ENCODE data around the gene MTX1.
A peak's percentile ranks its signal among the peaks of the same experiment; 100 is the strongest.

Gene MTX1

DNA sequence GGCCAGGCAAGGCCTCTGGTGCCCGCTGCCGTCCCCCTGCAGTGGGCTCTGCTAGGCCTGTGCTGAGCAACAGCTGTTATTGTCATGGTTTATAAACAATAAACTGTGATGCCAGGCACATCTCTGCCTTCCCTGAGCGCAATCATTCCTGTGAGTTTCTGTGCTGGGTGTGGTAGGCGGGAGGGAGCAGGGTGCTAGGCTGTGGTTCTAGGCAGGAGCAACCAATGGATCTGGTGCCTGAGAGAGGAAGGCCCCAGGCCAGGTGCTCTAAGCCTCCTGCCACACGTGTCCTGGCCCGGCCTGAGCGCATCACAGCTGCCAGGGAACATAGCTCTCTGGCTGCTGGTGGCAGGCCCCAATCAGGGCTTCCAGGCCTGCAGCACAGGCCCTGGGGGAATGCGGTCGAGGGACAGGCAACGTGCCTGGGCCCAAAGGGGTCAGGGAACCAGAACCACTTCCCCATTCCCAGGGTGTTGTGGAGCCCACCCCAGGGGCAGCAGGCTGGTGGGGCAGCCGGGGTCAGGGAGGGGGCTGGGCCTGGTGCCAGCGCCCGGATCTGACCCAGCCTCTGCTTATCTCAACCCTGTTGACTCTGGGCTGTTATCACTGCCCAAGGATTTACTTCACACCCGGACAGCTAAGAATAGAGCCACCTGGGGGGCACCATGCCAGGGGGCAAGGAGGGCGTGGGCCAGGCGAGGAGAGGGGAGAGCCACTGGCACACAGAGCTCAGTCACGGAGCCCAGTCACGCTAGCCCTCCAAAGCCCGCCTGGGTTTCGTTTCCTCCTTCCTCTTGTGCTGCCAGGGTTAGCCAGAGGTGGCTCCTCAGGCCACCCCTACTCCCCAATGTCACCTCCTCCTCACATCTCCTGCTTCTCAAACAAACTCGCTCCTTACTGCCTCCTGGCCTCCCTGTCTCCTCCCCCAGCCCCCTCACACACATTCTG lies 23.4 kb upstream of the MTX1 start:
- TF ChIP-seq CTCF (IDR thresholded peaks at IDR 0.05; ENCODE audit: low read depth, low read length, poor library complexity, severe bottlenecking) (peak; percentile 49), EZH2phosphoT487 (IDR thresholded peaks at IDR 0.05; ENCODE audit: borderline replicate concordance, low read length) (no peak)
- peak overlapping the region; percentile 60 for H3K4me2 ChIP-seq (ENCODE audit: low read length)
- H3K36me3 ChIP-seq (ENCODE audit: control insufficient read depth, low read length) = no peaks in the 10 kb centered on the region
- H3K27me3 ChIP-seq (ENCODE audit: control insufficient read depth, low read length) = no peaks in the 10 kb centered on the region
- H3K9me3 ChIP-seq (ENCODE audit: control insufficient read depth, insufficient read depth, low read length) = no peaks in the 10 kb centered on the region
- peaks cover 24% of the 10 kb centered on the region for H3K4me1 ChIP-seq (ENCODE audit: control insufficient read depth, low read length)
- H4K20me1 ChIP-seq (ENCODE audit: control insufficient read depth, insufficient read depth, low read depth, low read length) = no peaks in the 10 kb centered on the region
- H3K4me3 ChIP-seq (ENCODE audit: low read length) = peak overlapping the region; percentile 52
- no peaks in the 10 kb centered on the region for H3K79me2 ChIP-seq (ENCODE audit: control insufficient read depth, low read length)
- 0 out of 2 replicates have a peak overlapping the region, but pooled peaks have one; percentile 27 for H3K27ac ChIP-seq (ENCODE audit: low read depth, low read length)
- H3K9me2 ChIP-seq (replicated peaks; ENCODE audit: control insufficient read depth, low read length) = no peaks in the 10 kb centered on the region
- H3F3A ChIP-seq (ENCODE audit: control insufficient read depth, insufficient read depth) = no peaks in the 10 kb centered on the region

DNA sequence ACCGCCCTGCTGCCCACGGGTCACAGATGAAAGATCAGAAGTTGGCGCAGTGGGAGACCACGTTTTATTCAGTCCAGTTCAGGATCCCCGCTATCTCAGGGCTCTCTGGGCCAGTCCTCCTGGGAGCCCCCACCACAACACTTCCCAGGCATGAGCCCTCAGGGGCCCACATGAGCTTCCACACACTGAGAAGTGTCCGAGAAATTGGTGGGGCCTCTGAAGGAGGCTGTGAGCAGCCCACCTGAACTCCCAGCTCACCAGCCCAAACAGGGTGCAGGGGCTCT lies 22.8 kb upstream of the MTX1 start:
- H3K4me2 ChIP-seq (ENCODE audit: low read length) = peak overlapping the region; percentile 60
- H3K79me2 ChIP-seq (ENCODE audit: control insufficient read depth, low read length) = no peaks in the 10 kb centered on the region
- H3K36me3 ChIP-seq (ENCODE audit: control insufficient read depth, low read length) = no peaks in the 10 kb centered on the region
- peak overlapping the region; percentile 52; the same call in 1 of the 2 replicates for H3K4me3 ChIP-seq (ENCODE audit: low read length)
- H3K27ac ChIP-seq (ENCODE audit: low read depth, low read length) = 0 out of 2 replicates have a peak overlapping the region, but pooled peaks have one; percentile 27
- H3K9me2 ChIP-seq (replicated peaks; ENCODE audit: control insufficient read depth, low read length) = no peaks in the 10 kb centered on the region
- no peaks in the 10 kb centered on the region for H3F3A ChIP-seq (ENCODE audit: control insufficient read depth, insufficient read depth)
- no peaks in the 10 kb centered on the region for H3K9me3 ChIP-seq (ENCODE audit: control insufficient read depth, insufficient read depth, low read length)
- H3K27me3 ChIP-seq (ENCODE audit: control insufficient read depth, low read length) = no peaks in the 10 kb centered on the region
- H4K20me1 ChIP-seq (ENCODE audit: control insufficient read depth, insufficient read depth, low read depth, low read length) = no peaks in the 10 kb centered on the region
- TF ChIP-seq CTCF (IDR thresholded peaks at IDR 0.05; ENCODE audit: low read depth, low read length, poor library complexity, severe bottlenecking) (no peak), EZH2phosphoT487 (IDR thresholded peaks at IDR 0.05; ENCODE audit: borderline replicate concordance, low read length) (no peak)
- peaks cover 24% of the 10 kb centered on the region for H3K4me1 ChIP-seq (ENCODE audit: control insufficient read depth, low read length)

GRCh38 chr1:155186067-155186793 lies 22.3 kb upstream of the MTX1 start:
- Histone ChIP-seq H3K9me3 (ENCODE audit: control insufficient read depth, insufficient read depth, low read length) (no peaks in the 10 kb centered on the region), H3K9me2 (replicated peaks; ENCODE audit: control insufficient read depth, low read length) (no peaks in the 10 kb centered on the region), H3K4me3 (ENCODE audit: low read length) (no peak overlapping the region), H4K20me1 (ENCODE audit: control insufficient read depth, insufficient read depth, low read depth, low read length) (no peaks in the 10 kb centered on the region), H3K27me3 (ENCODE audit: control insufficient read depth, low read length) (no peaks in the 10 kb centered on the region), H3F3A (ENCODE audit: control insufficient read depth, insufficient read depth) (no peaks in the 10 kb centered on the region), H3K4me2 (ENCODE audit: low read length) (peak overlapping the region; percentile 60; the same call in 1 of the 2 replicates), H3K79me2 (ENCODE audit: control insufficient read depth, low read length) (no peaks in the 10 kb centered on the region), H3K4me1 (ENCODE audit: control insufficient read depth, low read length) (peaks cover 24% of the 10 kb centered on the region), H3K27ac (ENCODE audit: low read depth, low read length) (no peak overlapping the region), H3K36me3 (ENCODE audit: control insufficient read depth, low read length) (no peaks in the 10 kb centered on the region)
- TF ChIP-seq CTCF (IDR thresholded peaks at IDR 0.05; ENCODE audit: low read depth, low read length, poor library complexity, severe bottlenecking) (no peak), EZH2phosphoT487 (IDR thresholded peaks at IDR 0.05; ENCODE audit: borderline replicate concordance, low read length) (no peak)

All from DOHH2 (cell line).